ENCODE results near the gene SYTL4.

DNA sequence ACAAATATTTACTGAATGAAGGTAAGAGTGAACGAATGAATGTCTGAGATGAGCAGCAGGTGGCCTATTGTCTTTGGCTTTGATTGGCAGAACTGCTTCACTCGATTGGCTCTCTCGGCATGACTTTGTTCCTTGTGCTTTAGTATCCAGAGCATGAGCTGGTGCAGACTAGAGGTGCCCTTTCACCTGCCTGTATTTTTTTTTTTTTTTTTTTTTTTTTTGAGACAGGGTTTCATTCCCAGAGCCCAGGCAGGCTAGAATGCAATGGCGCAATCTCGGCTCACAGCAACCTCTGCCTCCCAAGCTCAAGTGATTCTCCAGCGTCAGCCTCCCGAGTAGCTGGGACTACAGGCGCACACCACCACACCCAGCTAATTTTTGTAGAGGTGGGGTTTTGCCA, 49.0 kb downstream of the SYTL4 start:
- TF ChIP-seq CTCF (IDR thresholded peaks at IDR 0.05 in 4 of 5, conservative IDR thresholded peaks at IDR 0.05 in 1 of 5) (no peak), POLR2A (IDR thresholded peaks at IDR 0.05) (no peak)
